ENCODE data around the gene METTL5. TPM values are rescaled to one million over a fixed set of nuclear protein-coding genes. Genes with fewer than 3 reads are reported as not detected.
"Not testable (repeated sequence)": the region's sequence is repeated elsewhere in the genome, so short reads cannot be mapped to it uniquely, and the experiment has no call there.

Gene METTL5
- 39.8 and 44.2 TPM in 2 replicates for total RNA-seq

GRCh38 chr2:169824373-169825333, at the start of gene METTL5:
Gene METTL5, minus strand, starts transcription at chr2:169824905. Its CDS starts 308 bp downstream, at chr2:169824597.
- H3K9me3 ChIP-seq (ENCODE audit: low read depth, low read length) = no peaks in the 10 kb centered on the region
- peak within 1 kb of the TSS; percentile 70 for H3K27ac ChIP-seq (ENCODE audit: low read depth, low read length)
- peaks cover 2% of the 10 kb centered on the region for H3K36me3 ChIP-seq (ENCODE audit: insufficient read depth, low read length)
- H3K4me3 ChIP-seq (ENCODE audit: insufficient read depth, low read length) = peak within 1 kb of the TSS; percentile 90
- H3K4me1 ChIP-seq (ENCODE audit: insufficient read depth, low read length) = peaks cover 44% of the 10 kb centered on the region
- peak; percentile 95 for DNase-seq (ENCODE audit: insufficient read length, low spot score, missing footprints)
- H4K20me1 ChIP-seq (ENCODE audit: insufficient read depth, low read length) = peaks cover 19% of the 10 kb centered on the region
- H3K27me3 ChIP-seq (ENCODE audit: insufficient read depth, low read length) = no peaks in the 10 kb centered on the region
- peaks cover 53% of the 10 kb centered on the region for H3K79me2 ChIP-seq (ENCODE audit: insufficient read depth, low read length)
- peak within 1 kb of the TSS; percentile 98 for H3K4me2 ChIP-seq (ENCODE audit: insufficient read depth, low read length)
- peak within 1 kb of the TSS; percentile 83 for H2AFZ ChIP-seq (ENCODE audit: low read length)
- TF ChIP-seq CTCF (IDR thresholded peaks at IDR 0.05; ENCODE audit: extremely low read depth, low read depth, low read length) = peak; percentile 74

GRCh38 chr2:169871994-169872393, 47.3 kb upstream of the METTL5 start:
- Histone ChIP-seq H3K79me2 (ENCODE audit: insufficient read depth, low read length) (peaks cover 36% of the 10 kb centered on the region), H3K9me3 (ENCODE audit: low read depth, low read length) (no peaks in the 10 kb centered on the region), H4K20me1 (ENCODE audit: insufficient read depth, low read length) (peaks cover 8% of the 10 kb centered on the region), H3K4me2 (ENCODE audit: insufficient read depth, low read length) (no peak overlapping the region), H3K36me3 (ENCODE audit: insufficient read depth, low read length) (peaks cover 4% of the 10 kb centered on the region), H2AFZ (ENCODE audit: low read length) (no peak overlapping the region), H3K27me3 (ENCODE audit: insufficient read depth, low read length) (no peaks in the 10 kb centered on the region), H3K4me3 (ENCODE audit: insufficient read depth, low read length) (no peak overlapping the region), H3K4me1 (ENCODE audit: insufficient read depth, low read length) (no peaks in the 10 kb centered on the region), H3K27ac (ENCODE audit: low read depth, low read length) (no peak overlapping the region)
- DNase-seq (ENCODE audit: insufficient read length, low spot score, missing footprints) = no peak
- TF ChIP-seq CTCF (IDR thresholded peaks at IDR 0.05; ENCODE audit: extremely low read depth, low read depth, low read length) = no peak

- not testable (repeated sequence) for DNase-seq (ENCODE audit: insufficient read length, low spot score, missing footprints); H3K4me2 ChIP-seq (ENCODE audit: insufficient read depth, low read length); H3K4me3 ChIP-seq (ENCODE audit: insufficient read depth, low read length)
Measured at GRCh38 chr2:169871369-169871768, 46.7 kb upstream of the METTL5 start.

GRCh38 chr2:169868951-169869350, 44.2 kb upstream of the METTL5 start:
- Histone ChIP-seq H4K20me1 (ENCODE audit: insufficient read depth, low read length) (peaks cover 8% of the 10 kb centered on the region), H3K36me3 (ENCODE audit: insufficient read depth, low read length) (no peaks in the 10 kb centered on the region), H3K4me1 (ENCODE audit: insufficient read depth, low read length) (no peaks in the 10 kb centered on the region), H3K9me3 (ENCODE audit: low read depth, low read length) (no peaks in the 10 kb centered on the region), H3K4me3 (ENCODE audit: insufficient read depth, low read length) (no peak overlapping the region), H3K79me2 (ENCODE audit: insufficient read depth, low read length) (peaks cover 56% of the 10 kb centered on the region), H3K4me2 (ENCODE audit: insufficient read depth, low read length) (no peak overlapping the region), H3K27ac (ENCODE audit: low read depth, low read length) (no peak overlapping the region), H3K27me3 (ENCODE audit: insufficient read depth, low read length) (no peaks in the 10 kb centered on the region), H2AFZ (ENCODE audit: low read length) (no peak overlapping the region)
- no peak for DNase-seq (ENCODE audit: insufficient read length, low spot score, missing footprints)
- TF ChIP-seq CTCF (IDR thresholded peaks at IDR 0.05; ENCODE audit: extremely low read depth, low read depth, low read length) = no peak

More at GRCh38 chr2:169871369-169871768, 46.7 kb upstream of the METTL5 start:
- H3K9me3 ChIP-seq (ENCODE audit: low read depth, low read length); H3K36me3 ChIP-seq (ENCODE audit: insufficient read depth, low read length); H3K4me1 ChIP-seq (ENCODE audit: insufficient read depth, low read length); H3K27ac ChIP-seq (ENCODE audit: low read depth, low read length); H2AFZ ChIP-seq (ENCODE audit: low read length); H4K20me1 ChIP-seq (ENCODE audit: insufficient read depth, low read length); H3K27me3 ChIP-seq (ENCODE audit: insufficient read depth, low read length): not testable (repeated sequence)
- H3K79me2 ChIP-seq (ENCODE audit: insufficient read depth, low read length) = peaks cover 39% of the 10 kb centered on the region
